NCI-H1694 treated with DMSO at 0.1 percent for 48 hours (cell line): Measurements from ENCODE around the gene L1CAM.
"Not testable (repeated sequence)": the region's sequence is repeated elsewhere in the genome, so short reads cannot be mapped to it uniquely, and the experiment has no call there.

Experiments used
- DNase-seq: peaks from one replicate; lab custom pipeline; 2025; lab: John Stamatoyannopoulos, UW

Gene L1CAM

GRCh38 chrX:153829799-153830639, 56.0 kb downstream of the L1CAM start, which contains the start of gene PDZD4:
Gene PDZD4 (minus strand): TSS chrX:153830544. CDS start chrX:153830298, 246 bp downstream.
- no peak for DNase-seq

GRCh38 chrX:153829549-153829798, 56.5 kb downstream of the L1CAM start:
- DNase-seq = no peak

- peak; percentile 8 for DNase-seq
These were observed 57.0 kb downstream of the L1CAM start for GRCh38 chrX:153828723-153829548.

GRCh38 chrX:153828308-153828707, 57.7 kb downstream of the L1CAM start:
- DNase-seq = no peak

GRCh38 chrX:153827903-153828302, 58.1 kb downstream of the L1CAM start:
- DNase-seq = no peak

- DNase-seq = no peak
These were observed 59.0 kb downstream of the L1CAM start for GRCh38 chrX:153827016-153827415.

GRCh38 chrX:153825042-153825441, 60.9 kb downstream of the L1CAM start:
- DNase-seq = no peak

GRCh38 chrX:153824348-153824747, 61.6 kb downstream of the L1CAM start:
- no peak for DNase-seq

GRCh38 chrX:153821066-153821465, 64.9 kb downstream of the L1CAM start:
- no peak for DNase-seq

GRCh38 chrX:153820601-153821000, 65.4 kb downstream of the L1CAM start:
- peak; percentile 15 for DNase-seq

- DNase-seq = no peak
These were observed 66.5 kb downstream of the L1CAM start for GRCh38 chrX:153819384-153820040.

- DNase-seq = no peak
These were observed 67.2 kb downstream of the L1CAM start for GRCh38 chrX:153818571-153819383.

- DNase-seq = not testable (repeated sequence)
These were observed 67.9 kb downstream of the L1CAM start for GRCh38 chrX:153818064-153818463.

- no peak for DNase-seq
These were observed 68.9 kb downstream of the L1CAM start for GRCh38 chrX:153816831-153817690.

GRCh38 chrX:153814591-153815315, 71.2 kb downstream of the L1CAM start:
- DNase-seq = no peak

- no peak for DNase-seq
These were observed 72.8 kb downstream of the L1CAM start for GRCh38 chrX:153813161-153813560.

- DNase-seq = no peak
These were observed 73.8 kb downstream of the L1CAM start for GRCh38 chrX:153812220-153812619.
